HG02610 (cell line): Measurements from ENCODE around the gene POTEJ.
"Not testable (repeated sequence)": the region's sequence is repeated elsewhere in the genome, so short reads cannot be mapped to it uniquely, and the experiment has no call there.

Experiments used
- ATAC-seq: cut with Tn5 transposase; IDR thresholded peaks from one replicate; pipeline ENCODE4 v1.9.1; 2021; ENCODE audit warnings: mild to moderate bottlenecking, moderate library complexity; ENCODE audit not compliant: unreplicated experiment

The POTEJ gene

DNA sequence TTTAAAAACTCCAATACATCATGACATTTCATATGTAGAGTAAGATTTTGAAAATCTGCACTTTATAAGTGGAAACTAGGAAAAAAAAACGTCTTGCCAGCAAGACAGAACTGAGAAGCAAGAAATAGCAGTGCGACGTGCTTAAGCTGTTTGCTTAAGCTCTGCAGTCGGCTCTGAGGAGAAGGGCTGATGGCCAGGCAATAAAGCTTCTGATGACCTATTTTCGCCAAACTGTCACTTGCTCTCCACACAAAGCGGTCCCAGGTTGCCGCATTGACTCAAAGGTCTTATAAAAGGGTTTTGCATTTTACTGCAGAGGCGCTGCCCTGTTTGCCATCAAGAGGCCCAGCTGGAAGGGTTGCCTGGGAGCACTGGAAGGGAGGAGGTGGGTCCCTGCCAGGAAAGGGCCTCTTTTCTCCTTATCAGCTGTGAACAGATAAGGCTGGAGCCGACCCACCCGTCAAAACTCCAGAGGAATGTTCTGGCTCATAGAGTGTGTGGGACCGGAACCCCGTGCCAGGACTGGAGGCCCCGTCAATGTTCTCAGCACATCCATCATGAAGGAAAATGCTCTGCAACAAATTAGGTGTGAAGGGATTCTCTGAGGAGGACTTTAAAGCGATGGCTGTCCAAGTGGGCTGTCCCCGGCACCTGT is 9.5 kb upstream of the POTEJ start:
- ATAC-seq = not testable (repeated sequence)

DNA sequence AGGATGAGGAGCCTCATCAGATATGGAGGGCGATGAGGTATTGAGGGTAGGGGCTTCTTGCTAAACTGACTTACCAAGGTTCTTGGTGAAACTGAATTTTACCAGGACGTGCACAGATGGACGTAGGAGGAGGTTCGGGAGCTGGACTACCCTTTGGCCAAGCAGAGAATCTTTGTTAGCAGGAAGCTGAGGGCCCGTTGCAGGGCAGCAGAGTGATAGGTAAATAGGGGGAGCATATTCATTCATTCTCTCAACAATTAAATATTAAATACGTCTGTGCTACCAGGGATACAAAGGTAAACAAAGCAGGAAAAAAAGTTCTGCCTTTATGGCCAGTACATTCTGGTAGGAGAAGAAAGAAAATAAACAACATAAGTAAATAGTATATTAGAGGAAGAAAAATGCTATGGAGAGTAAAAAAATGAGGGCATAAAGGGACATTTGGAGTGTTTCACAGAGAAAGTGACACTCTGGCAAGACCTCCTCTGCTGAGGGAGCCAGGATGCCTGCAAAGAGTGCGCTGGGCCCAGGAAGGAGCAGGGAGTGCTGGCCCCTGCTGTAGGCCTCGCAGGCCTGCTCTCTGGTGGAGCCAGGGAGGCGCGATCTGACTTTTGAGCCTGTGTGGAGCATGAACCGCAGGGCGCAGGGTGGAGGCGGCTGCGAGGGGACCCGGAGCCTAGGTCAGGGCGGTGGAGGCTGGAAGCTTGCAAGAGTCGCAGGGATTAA is 2.8 kb upstream of the POTEJ start:
- not testable (repeated sequence) for ATAC-seq

- ATAC-seq = not testable (repeated sequence)
Measured at GRCh38 chr2:130609002-130609920, 2.0 kb upstream of the POTEJ start.

GRCh38 chr2:130610486-130610885 is 754 bp upstream of the POTEJ start:
- ATAC-seq = not testable (repeated sequence)

GRCh38 chr2:130628784-130629475 is 17.7 kb downstream of the POTEJ start:
- ATAC-seq = not testable (repeated sequence)

GRCh38 chr2:130638973-130639372 is 27.7 kb downstream of the POTEJ start:
- ATAC-seq = not testable (repeated sequence)

DNA sequence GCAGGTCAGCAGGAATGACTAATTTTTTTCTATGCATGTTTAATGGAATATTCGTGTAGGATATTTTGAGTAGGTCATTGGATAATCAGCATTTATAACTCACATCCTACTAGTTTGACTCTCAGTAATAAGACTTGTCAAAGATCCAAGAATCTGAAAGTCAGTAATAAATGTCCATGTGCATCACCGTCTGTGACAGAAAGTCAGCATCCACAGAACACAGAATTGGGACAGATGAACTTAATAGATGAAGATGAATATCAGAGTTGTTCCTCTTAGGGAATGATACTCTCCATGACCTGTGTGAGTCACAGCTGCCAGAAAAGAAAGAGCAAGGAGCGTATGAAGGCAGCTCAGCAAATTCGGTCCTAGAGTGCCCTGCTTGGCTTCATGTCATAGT is 30.4 kb downstream of the POTEJ start:
- ATAC-seq = not testable (repeated sequence)

DNA sequence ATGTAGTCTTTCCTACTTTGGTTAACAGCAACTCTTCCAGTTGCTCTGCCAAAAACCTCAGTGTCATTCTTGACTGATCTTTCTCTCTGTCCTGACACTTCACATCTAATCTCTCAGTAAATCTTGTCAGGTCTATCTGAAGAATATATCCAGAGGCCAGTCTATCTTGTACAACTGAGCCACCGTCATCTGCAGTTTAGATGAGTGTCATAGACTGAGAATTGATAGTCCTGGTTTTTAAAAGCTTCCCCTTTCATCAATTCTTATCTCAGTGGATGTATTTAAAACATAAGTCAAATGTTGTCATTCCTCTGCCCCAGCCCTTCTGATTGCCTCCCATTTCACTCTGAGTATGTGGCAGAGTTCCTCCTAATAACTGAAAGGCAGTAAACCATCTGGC is 38.0 kb downstream of the POTEJ start:
- ATAC-seq = not testable (repeated sequence)

GRCh38 chr2:130664506-130664905 is 53.3 kb downstream of the POTEJ start:
- not testable (repeated sequence) for ATAC-seq

GRCh38 chr2:130665596-130665995 is 54.4 kb downstream of the POTEJ start:
- ATAC-seq = not testable (repeated sequence)

GRCh38 chr2:130667516-130667915 is 56.3 kb downstream of the POTEJ start:
- not testable (repeated sequence) for ATAC-seq

GRCh38 chr2:130670026-130670745 is 58.9 kb downstream of the POTEJ start:
- ATAC-seq = not testable (repeated sequence)

GRCh38 chr2:130692041-130692770 is 81.0 kb downstream of the POTEJ start:
- not testable (repeated sequence) for ATAC-seq

GRCh38 chr2:130693474-130693873 is 82.2 kb downstream of the POTEJ start:
- not testable (repeated sequence) for ATAC-seq

GRCh38 chr2:130703250-130703649 is 92.0 kb downstream of the POTEJ start:
- not testable (repeated sequence) for ATAC-seq
